Embryonic facial prominence (tissue), 1 donor: ENCODE results near the gene CROCC2.

ENCODE experiments used
- DNase-seq: peaks from one replicate; pipeline ENCODE4 v3.0.0-alpha.2; 2016; ENCODE audit errors: extremely low spot score

CROCC2 gene

DNA sequence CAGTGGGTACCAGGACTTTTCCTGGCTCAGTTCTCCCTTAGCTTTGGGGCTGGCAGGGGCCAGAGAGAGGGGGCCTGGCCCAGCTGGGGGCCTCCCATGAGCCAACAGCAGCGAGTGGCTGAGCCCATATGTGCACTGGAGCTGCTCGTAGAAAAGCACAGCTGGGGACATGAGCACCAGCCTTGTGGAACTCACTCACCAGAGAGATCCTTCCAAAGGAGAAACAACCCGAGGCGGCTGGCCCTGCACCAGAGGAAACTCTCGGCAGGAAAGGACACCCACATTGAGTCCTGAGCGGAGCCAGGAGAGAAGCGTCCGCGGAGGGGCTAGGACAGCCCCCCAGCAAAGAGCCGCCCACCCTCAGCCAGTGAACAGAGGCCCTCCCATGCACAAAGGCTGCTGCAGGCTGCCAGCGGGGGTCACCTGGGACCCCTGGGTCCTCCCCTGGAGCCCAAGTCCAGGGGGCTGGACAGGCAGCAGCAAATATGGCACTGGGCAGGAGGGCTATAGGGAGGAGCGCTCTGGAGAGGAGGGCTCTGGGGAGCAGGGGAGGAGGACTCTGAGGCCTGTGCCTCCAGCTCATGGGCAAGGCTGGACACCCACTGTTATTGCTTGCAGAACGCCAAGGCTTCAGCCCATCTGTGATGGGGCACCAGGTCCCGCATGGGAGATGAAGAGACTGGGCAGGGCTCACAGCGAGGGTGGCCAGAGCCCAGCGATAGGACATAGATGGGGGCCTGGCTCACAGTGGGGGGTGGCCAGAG lies 50.2 kb downstream of the CROCC2 start:
- no peak for DNase-seq

GRCh38 chr2:240956935-240957655 lies 51.0 kb downstream of the CROCC2 start:
- no peak for DNase-seq

GRCh38 chr2:240957656-240958365 lies 51.7 kb downstream of the CROCC2 start:
- no peak for DNase-seq

DNA sequence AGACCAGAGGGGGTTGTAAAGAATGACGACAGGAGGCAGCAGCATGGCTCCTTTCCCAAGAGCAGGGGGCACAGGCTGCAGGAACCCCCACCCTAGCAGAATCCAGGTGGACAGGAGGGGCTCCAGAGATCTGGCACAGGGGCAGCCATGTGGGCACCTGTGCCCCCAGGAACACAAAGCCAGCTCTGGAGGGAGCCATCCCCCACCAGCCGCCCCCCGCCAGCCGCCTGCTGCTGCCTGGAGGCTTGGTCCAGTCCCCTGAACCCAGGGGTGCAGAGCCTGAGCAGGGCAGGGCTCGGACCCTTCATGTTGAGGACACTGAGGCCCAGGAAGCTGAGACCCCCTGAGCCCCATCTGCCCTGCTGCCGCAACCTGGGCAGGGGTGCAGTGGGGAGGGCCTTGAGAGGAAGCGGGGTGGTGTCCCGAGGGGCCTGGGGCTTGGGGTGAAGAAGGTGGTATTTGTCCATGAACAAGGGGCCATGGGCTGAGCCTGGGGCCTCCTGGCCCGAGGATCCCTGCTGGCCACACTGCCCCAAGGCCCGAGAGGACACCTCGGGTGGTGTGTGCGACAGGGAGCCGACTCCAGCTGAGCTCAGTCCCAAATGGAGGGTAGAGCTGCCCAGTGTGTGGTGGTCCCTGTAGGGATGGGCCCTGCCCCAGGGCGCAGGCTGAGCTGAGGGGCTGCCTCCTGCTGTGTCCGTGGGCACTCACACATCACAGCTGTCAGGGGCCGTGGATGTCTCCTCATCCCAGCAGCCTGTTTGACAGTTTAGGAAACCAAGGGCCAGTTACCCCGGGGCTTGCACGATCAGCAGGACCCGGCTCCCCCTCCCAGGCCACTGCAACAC lies 52.5 kb downstream of the CROCC2 start:
- no peak for DNase-seq

- no peak for DNase-seq
Measured at GRCh38 chr2:240959214-240959940, 53.2 kb downstream of the CROCC2 start.

DNA sequence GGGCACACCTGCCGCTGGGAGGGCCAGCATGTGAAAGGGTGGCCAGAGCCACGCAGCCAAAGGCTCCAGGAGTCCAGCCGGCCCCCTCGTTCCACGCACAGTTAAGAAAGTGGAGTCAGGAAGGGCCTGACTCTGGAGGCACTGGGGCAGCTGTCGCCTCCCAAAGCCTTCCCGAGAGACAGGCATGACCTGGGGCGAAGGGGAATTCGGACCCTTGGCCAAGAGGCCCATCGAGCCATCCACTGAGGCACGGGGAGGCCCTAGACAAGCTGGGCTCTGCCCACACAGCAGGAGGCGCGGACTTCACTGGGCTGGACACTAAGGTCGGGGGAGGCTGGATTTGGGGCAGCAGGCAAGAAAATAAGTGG lies 53.8 kb downstream of the CROCC2 start:
- DNase-seq, result no peak

DNA sequence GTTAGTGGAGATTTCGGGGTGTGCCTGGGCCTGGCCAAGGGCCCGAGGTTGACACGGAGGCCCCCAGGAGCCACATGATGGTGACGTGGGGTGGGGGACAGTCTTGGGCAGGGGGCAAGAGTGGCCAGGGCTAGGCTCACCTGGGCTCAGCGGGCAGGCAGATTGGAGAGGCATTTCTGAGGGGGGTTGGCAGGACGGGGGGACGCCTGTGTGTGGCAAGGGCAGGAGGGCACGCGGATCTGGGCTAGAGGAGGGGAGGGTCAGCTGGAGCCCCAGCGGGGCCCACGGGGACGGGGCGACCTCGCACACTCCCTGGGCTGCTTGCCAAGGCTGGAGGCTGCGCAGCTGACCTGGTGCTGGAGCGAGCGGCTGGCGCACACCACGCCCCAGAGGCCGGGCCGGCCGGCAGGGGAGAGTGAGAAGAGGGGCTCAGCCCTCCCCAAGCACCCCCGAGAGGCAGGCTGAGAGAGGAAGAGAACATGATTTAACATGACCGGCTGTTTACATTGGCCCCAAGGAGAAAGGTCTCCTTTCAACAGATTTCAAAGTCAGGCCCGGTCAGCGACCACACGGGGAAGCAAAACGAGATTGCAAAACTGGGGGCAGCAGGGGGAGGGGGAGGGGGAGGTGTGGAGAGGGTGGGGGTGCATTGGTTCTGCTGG lies 54.3 kb downstream of the CROCC2 start:
- no peak for DNase-seq

- no peak for DNase-seq
Measured at GRCh38 chr2:240960971-240961876, 55.1 kb downstream of the CROCC2 start.

DNA sequence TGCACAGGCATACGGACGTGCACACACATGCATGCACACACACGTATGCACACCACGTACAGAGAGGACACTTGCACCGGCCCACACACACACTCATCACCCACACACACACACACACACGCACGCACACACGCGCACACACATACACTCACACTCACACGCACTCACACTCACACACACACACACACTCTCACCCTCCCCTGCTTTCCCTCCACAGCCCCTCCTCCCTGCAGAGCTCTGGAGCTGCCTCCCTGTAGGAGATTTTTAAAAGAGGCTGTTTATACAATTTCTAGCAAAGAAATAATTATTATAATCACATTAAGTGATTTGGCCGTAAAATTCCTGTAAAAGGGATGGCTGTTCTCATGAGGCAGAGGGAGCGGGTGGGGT lies 55.8 kb downstream of the CROCC2 start:
- no peak for DNase-seq

DNA sequence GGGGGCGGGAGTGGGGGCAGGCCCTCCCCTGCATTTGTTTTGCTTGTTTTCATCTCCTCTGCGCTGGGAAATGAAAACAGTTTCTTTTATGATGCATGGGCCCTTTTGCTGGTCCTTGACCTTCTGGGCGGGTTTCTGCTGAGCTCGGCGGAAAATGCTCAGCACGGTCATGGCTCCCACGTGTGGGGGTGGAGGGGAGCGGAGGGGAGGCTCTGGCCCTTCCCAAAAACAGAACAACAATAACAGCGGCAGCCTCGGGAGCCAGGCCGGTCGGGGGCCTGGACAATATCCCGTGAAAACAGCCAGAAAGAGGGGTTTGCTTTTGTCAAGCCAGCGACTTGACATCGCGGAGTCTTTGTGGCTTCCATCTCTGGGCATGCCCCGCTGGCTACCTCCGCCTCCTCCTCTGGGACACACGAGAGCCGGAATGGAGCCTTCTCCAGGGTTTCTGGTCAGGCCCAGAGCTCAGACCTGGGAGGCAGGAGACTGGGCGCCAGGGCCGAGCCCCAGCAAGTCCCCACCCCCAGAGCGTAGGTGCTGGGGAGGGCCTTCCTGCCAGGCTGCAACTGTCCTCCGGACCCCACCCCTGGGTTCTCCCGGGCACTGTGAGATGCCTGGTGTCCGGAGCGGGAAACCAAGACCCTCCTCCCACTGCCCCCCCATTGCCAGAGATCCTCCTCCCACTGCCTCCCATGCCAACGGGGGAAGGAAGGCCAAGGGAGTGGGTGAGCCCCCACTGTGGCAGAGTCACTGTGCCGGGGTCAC lies 56.3 kb downstream of the CROCC2 start:
- no peak for DNase-seq

DNA sequence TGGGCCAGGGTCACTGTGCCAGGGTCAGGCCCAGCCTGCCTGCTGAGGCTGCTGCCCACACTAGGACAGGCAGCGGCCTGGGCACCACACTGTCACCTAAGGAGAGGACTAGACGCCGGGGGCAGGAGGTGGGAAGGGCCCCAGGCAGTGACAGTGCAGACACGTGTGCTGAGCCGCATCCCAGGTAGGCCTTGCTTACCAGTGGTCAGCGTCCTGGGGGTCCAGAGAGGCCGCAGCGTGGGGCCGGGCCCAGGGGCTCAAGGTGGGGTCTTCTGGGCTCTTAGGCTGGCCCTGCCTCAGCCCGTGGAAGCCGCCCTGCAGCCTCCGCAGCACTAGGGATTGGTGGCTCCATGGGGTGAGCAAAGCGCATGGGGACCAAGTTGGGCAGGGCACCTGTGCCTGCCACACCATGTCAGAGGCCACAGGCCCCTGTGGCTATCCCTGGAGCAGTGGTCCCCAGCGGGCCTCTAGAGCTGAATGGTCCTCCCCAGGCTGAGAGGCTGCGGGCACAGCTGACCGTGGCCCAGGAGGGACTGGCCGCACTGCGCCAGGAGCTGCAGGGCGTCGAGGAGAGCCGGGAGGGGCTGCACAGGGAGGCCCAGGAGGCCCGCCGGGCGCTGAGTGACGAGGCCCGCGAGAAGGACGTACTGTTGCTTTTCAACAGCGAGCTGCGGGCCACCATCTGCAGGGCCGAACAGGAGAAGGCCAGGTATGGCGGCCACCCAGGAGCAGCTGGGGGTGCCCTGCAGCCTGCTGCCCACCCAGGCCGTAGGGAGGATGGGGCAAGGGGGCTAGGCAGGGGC lies 57.1 kb downstream of the CROCC2 start:
- no peak for DNase-seq

DNA sequence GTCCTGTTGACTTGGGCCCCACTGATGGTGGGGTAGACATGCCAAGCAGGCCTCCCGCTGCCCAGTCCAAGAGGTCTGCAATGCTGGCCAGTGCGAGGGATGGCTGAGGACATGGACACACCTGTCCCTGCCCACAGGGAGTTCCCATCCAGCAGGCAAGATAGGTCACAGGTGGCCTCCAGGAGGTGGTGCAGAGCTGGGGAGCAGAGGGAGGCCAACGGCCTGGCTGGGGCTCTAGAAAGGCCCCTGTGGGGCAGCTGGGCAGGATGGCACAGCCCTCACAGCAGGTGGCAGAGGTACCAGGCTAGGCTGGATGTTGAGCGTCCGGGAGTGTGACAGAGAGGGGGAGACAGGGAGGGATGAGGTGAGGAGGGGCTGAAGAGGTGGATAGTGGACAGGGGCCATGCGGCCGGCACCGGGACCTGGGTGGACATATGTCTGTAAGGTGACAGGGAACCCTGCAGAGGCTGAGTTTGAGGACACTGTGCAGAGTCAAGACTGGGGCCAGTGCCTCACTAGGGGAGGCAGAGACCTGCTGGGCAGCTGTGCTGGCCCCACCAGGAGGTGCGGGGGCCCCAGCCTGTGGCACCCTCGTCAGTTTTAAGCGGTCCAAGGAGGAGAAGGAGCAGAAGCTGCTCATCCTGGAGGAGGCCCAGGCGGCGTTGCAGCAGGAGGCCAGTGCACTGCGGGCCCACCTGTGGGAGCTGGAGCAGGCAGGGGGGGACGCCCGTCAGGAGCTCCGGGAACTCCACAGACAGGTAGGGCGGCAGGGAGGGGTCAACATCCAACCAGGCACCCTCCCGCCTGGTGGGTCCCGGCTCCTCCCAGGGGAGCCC lies 58.0 kb downstream of the CROCC2 start:
- no peak for DNase-seq

DNA sequence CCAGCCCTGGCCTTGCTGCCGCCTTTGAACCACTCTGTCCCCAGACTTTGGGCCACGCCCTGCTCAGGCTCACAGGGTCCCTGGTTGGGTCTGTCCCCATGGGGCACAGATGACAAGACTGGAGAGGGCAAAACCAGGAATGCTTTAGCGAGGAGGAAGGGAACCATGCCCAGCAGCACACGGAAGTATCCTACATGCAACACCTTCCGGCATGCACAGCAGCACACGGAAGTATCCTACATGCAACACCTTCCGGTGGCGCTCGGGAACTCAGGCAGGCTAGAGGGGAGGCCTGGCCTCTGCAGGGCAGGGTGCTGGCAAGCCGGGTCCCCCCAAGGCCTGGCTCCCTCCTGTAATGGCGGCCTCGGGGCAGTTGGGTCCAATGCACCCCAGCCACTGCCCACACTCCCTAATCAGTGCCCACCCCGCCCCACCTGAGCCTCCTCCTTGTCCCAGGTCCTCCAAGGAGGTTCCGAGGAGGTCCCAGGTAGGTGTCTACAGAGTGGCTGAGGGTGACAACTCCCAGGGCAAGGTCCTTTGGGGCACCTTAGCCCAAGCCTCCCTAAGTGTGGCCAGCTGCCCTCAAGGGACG lies 58.7 kb downstream of the CROCC2 start:
- DNase-seq, result no peak

GRCh38 chr2:240965296-240965904 lies 59.3 kb downstream of the CROCC2 start:
- no peak for DNase-seq

DNA sequence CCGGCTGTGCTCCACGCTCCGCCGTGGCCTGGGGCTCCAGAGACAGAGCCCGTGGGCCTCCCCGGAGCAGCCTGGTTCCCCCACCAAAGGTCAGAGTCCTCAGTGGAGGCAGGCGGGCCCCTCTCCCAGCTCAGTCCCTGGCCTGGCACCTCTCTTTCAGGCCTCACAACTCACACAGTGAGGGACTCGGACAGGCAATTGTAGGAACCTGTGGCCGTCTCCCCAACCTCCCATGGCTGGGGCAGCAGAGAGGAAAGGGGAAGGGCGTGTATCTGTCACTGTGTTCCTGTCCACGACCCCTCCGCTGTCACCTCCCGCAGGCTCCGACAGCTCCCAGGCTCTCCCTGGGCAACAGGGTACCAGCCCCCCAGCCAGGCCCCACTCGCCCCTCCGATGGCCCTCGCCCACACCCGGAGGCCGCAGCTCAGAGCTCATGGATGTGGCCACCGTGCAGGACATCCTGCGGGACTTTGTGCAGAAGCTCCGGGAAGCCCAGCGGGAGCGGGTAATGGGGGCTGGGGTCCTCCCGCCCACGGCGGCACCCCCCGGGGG lies 59.8 kb downstream of the CROCC2 start:
- DNase-seq, result no peak

DNA sequence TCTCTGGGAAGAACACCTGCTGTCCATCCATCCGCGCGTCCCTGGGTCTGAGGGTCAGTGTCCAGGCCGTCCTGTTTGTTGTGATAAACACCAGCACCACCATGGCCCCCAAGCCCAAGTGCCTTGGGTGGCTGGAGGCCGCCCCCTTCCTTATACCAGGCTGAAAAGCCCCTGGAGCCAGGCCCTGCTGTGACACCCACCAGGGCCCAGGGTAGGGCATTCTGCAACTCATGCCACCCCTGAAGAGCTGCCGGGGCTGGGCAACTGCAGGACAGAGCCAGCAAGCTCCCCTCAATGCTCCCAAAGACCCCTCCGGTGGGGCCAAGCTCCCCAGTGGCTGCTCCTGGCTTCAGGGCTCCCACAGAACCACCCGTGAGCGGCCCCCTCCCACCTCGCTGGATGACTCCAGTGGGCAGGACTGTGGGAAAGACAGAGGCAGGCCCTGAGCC lies 60.3 kb downstream of the CROCC2 start:
- no peak for DNase-seq
